GM19351 (cell line): Measurements from ENCODE around the gene MYH14.

Experiments used
- ATAC-seq: cut with Tn5 transposase; IDR thresholded peaks from one replicate; pipeline ENCODE4 v1.9.1; 2021; ENCODE audit warnings: mild to moderate bottlenecking, moderate library complexity; ENCODE audit not compliant: unreplicated experiment

Gene MYH14

GRCh38 chr19:50358483-50359327 lies 155.3 kb downstream of the MYH14 start:
- ATAC-seq, result no peak

GRCh38 chr19:50359328-50359818 lies 156.0 kb downstream of the MYH14 start:
- ATAC-seq, result no peak
